HT1080 (cell line): Measurements from ENCODE around the gene ADAMTS6. TPM values are rescaled to one million over a fixed set of nuclear protein-coding genes. Genes with fewer than 3 reads are reported as not detected.
"Not testable (repeated sequence)": the region's sequence is repeated elsewhere in the genome, so short reads cannot be mapped to it uniquely, and the experiment has no call there.

Experiments used
- DNase-seq: peaks from one replicate; pipeline ENCODE4 v3.0.0-alpha.2; 2015; ENCODE audit warnings: low read depth
- polyA plus RNA-seq, 2 experiments: library from polyadenylated mRNA; depleted of rRNA; stranded (reverse); fragments of >200 nt; gene quantifications; 2 replicates each; pipeline ENCODE4 v1.2.3, GENCODE V29; 2015
- total RNA-seq: library from RNA; depleted of rRNA; stranded (reverse); fragments of >200 nt; shearing (Covaris generic); gene quantifications from 2 replicates; pipeline ENCODE4 v1.2.3, GENCODE V29; 2014; rRNA removed

Gene ADAMTS6
- 30.1 and 31.8 TPM in 2 replicates for total RNA-seq
- polyA plus RNA-seq (2015; cell fraction: cytosol; rRNA removed) = 25.0 and 25.2 TPM in 2 replicates
- 104 and 134 TPM in 2 replicates for polyA plus RNA-seq (2015; cell fraction: nucleus; rRNA removed)

- peak; percentile 94 for DNase-seq
Measured at GRCh38 chr5:65481635-65482295, at the start of gene ADAMTS6. ADAMTS6 (minus strand) TSS chr5:65481920; CDS start chr5:65473673, 8,247 bp downstream.

DNA sequence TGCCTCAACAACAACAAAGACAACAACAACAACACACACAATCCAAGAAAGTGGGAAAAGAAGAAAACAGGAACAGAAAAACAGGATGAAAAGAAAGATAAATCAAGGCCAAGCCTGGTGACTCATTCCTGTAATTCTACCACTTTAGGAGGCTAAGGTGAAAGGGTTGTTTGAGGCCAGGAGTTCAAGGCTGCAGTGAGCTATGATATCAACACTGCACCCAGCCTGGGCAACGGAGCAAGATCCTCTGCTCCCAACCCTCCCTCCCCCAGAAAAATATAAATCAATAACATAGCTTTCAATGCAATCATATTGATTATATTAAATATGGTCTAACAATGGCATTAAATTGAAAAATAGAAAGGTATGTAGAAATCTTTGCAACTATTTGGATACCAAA is 49.2 kb upstream of the ADAMTS6 start:
- no peak for DNase-seq

GRCh38 chr5:65525726-65526125 is 44.0 kb upstream of the ADAMTS6 start:
- no peak for DNase-seq

DNA sequence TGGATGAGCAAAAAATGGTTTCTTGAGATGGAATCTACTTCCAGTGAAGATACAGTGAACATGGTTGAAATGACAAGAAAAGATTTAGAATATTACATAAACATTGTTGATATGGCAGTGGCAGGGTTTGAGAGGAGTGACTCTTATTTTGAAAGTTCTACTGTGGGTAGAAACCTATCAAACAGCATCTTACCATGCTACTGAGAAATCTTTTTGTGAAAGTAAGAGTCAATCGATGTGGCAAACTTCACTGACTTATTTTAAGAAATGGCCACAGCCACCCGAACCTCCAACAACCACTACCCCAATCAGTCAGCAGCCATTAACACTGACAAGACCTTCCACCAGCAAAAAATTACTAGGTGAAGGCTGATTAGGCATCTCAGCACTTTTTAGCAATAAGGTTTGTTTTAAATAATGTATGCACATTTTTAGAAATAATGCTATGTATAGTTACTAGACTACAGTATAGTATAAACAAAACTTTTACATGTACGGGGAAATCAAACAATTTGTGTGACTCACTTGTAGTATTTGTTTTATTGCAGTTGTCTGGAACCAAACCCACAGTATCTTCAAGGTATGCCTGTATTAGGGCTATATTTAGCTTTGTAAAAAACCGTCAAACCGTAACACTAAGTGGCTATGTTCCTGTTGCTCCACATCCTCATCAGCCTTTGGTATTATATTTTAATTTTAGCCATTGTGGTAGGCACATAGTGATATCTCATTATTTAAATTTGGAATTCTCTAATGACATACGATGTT is 30.6 kb upstream of the ADAMTS6 start:
- DNase-seq = no peak

DNA sequence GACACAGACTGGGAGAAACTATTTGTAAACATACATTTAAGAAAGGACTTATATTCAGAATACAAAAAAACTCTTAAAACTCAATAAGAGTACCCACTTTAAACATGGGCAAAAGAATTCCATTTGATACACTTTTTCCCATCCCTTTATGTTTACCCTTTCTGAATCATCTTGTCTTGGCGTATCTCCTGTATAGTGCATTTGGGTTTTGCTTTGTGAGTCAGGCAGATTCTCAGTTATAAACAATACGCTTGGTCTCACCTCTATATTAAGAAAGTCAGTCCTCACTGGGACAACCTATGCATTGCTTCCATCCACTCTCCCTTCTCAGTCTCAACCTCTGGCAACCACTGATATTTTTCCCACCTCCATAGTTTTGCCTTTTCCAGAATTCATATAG is 27.3 kb upstream of the ADAMTS6 start:
- no peak for DNase-seq

- DNase-seq = peak; percentile 22
Measured at GRCh38 chr5:65506961-65507360, 25.2 kb upstream of the ADAMTS6 start.

- DNase-seq = no peak
Measured at GRCh38 chr5:65489119-65489518, 7.4 kb upstream of the ADAMTS6 start.

- not testable (repeated sequence) for DNase-seq
Measured at GRCh38 chr5:65488038-65488687, 6.4 kb upstream of the ADAMTS6 start.

- not testable (repeated sequence) for DNase-seq
Measured at GRCh38 chr5:65486803-65487202, 5.1 kb upstream of the ADAMTS6 start.

GRCh38 chr5:65485405-65485804 is 3.7 kb upstream of the ADAMTS6 start:
- no peak for DNase-seq

DNA sequence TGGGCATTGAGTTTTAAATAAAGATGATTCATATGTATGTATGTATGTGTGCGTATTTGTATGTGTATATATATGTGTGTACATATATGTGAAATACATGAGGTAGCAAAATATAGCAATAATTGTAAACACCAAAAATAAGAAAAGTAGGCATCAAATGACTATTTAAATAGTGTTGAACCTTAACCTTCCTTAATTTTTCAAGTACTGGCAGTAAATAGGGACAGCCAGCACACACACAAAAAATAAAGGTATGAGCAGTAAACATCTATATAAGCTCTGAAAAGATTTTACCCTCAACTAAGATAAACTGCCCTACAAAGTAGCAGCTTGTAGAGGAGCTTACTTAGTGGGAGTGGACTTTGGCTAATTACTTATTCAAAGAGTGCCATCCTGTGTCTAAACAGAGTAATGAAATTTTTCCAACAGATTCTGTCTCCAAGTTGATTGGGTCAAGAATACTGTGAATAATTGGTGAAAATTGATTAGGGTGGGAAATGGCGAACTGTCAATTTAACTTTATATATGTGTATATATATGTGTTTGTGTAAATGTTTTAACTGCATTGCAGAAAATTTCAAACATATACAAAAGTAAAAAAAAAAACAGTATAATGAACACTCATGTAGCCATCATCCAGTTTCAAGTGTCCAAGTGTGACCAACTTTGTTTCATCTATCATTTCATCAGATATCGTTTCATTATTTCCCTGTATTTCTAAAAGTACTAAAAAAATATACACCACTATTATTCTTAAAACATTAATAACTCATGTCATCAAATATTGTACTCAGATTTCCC is 2.0 kb upstream of the ADAMTS6 start:
- peak; percentile 71 for DNase-seq

- peak; percentile 56 for DNase-seq
Measured at GRCh38 chr5:65482736-65483545, 1.2 kb upstream of the ADAMTS6 start.

- DNase-seq = peak; percentile 43
Measured at GRCh38 chr5:65482296-65482735, 596 bp upstream of the ADAMTS6 start.

- no peak for DNase-seq
Measured at GRCh38 chr5:65481171-65481581, 544 bp downstream of the ADAMTS6 start.

GRCh38 chr5:65480306-65480865 is 1.3 kb downstream of the ADAMTS6 start:
- peak; percentile 76 for DNase-seq

DNA sequence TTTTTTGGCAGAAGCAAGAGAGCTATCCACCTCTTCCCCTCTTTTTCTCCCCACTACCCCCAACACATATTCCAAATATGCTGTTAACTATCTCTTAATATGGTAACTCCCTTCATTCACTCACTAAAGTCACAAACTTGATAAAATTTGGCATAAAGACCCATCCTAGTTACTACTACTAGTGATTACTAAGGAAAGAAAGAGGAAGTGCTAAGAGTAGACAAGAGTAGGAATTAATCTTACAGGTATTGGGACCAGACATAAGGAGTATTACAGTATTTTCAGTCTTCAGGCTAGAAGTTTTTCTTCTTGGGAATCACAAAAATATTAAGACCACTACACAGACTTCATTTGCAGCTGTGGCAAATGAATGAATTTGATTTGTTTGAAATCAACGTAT is 2.2 kb downstream of the ADAMTS6 start:
- DNase-seq = no peak

- DNase-seq = no peak
Measured at GRCh38 chr5:65478336-65478735, 3.4 kb downstream of the ADAMTS6 start.

- no peak for DNase-seq
Measured at GRCh38 chr5:65475895-65476294, 5.8 kb downstream of the ADAMTS6 start.

- no peak for DNase-seq
Measured at GRCh38 chr5:65475336-65475735, 6.4 kb downstream of the ADAMTS6 start.

DNA sequence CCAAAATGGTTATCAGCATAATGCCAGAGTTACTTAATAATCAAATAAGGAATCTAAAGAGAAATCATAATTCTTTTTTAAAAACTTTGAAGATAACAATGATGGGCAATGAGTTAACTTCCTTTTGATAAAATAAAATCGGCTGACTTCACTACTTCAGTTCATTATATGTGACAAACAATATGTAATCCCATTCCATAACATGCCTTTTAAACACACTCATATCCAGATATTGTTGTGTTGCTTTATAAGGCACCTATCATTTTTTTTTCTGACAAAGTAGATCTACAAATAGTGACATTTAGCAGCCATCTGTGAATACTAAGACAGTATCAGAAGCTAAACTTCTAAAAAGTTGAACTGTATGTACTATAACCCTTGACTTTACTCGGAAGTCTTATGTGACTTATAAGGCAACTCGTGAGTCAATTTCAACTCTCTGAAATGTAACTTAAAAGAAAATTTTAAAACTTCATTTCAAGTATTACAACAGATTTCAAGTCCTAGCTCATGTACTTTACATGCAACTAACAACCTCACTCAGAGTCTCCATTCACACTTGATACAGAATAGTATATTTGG is 7.5 kb downstream of the ADAMTS6 start:
- no peak for DNase-seq
